ENCODE results near the gene SKIC8. TPM values are rescaled to one million over a fixed set of nuclear protein-coding genes. Genes with fewer than 3 reads are reported as not detected.
A peak's percentile ranks its signal among the peaks of the same experiment; 100 is the strongest.

The SKIC8 gene
- total and polyA plus RNA-seq, 2 of the 13 experiments (the other 11 are each of a cell fraction or from before 2014, with no cell fraction given) = 69.5 to 70.6 TPM

DNA sequence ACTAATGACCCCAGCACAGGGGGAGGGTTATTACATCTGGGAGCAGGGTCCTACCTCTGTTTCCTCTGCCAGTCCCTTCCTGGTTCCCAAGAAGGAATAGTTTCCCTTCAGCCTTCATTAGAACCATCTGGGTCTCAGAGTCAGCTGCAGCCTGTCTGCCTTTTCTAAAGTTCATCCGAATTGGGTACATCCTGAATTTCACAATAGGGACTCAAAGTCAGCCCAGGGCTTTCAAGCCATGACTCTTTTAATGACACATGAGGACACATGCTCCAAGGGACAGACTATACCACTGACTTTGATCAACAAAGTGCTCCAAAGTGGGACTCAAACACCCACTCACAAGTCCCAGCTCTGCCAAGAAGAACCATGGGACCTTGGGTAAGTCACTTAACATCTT is 28.1 kb upstream of the SKIC8 start:
- H4K20me1 ChIP-seq (ENCODE audit: insufficient read depth, low read length) = no peaks in the 10 kb centered on the region
- no TSS peak for BruUV-seq (replicated peaks)
- no peak overlapping the region for H3K4me2 ChIP-seq (ENCODE audit: low read depth, low read length)
- ATAC-seq (no peak), DNase-seq (ENCODE audit: low spot score) (no peak), FAIRE-seq (no peak)
- no peaks in the 10 kb centered on the region for H3K9me3 ChIP-seq (ENCODE audit: low read length)
- no peaks in the 10 kb centered on the region for H3K36me3 ChIP-seq (replicated peaks in 1 of 2; ENCODE audit: control insufficient read depth in 1 of 2, insufficient read depth in 2 of 2, low read length in 2 of 2)
- H3K4me1 ChIP-seq (ENCODE audit: insufficient read depth, low read length) = no peaks in the 10 kb centered on the region
- WGBS (ENCODE audit: low lambda C conversion rate) = 0% methylated on average over 1 of the region's 1 CpG
- ChIA-PET CTCF (ENCODE audit: low intra/inter-chr PET ratio, low total read pairs) (no interaction called here), POLR2A (no interaction called here)
- no peaks in the 10 kb centered on the region for H3K79me2 ChIP-seq (ENCODE audit: insufficient read depth, low read length)
- no peak overlapping the region for H3K9ac ChIP-seq (ENCODE audit: insufficient read depth, low read depth, low read length)
- H3K27ac ChIP-seq (ENCODE audit: extremely low read length, insufficient read depth, low read length) = no peak overlapping the region
- H3K27me3 ChIP-seq (ENCODE audit: control insufficient read depth in 1 of 2, insufficient read depth in 2 of 2, low read length in 2 of 2) = peaks cover 2 to 9% of the 10 kb centered on the region in 2 experiments; a peak in 2 of 5 replicates
- in situ Hi-C loops (cut with HindIII; ENCODE audit: extremely low pct_ligation_motif_present, low pct_unique_long_range_greater_than_20kb) (no loop called here), intact Hi-C loops (cut with micrococcal nuclease; ENCODE audit: unreplicated experiment) (no loop called here)
- TF ChIP-seq ZBTB3 (CRISPR knock-in tag; IDR thresholded peaks at IDR 0.05; ENCODE audit: borderline replicate concordance, low read depth) = no peak
- 0 out of 2 replicates have a peak, but pooled peaks have one; percentile 27 for TF ChIP-seq CEBPB (IDR thresholded peaks at IDR 0.05; ENCODE audit: borderline replicate concordance, low read depth, low read length)
- H3K4me3 ChIP-seq (replicated peaks in 1 of 3; ENCODE audit: insufficient read depth in 1 of 3, low read depth in 2 of 3, low read length in 3 of 3) = no peak overlapping the region
- H2AFZ ChIP-seq (ENCODE audit: low read length) = no peak overlapping the region

- POLR2A ChIA-PET = no interaction called here
- H4K20me1 ChIP-seq (ENCODE audit: insufficient read depth, low read length) = no peaks in the 10 kb centered on the region
- H3K9ac ChIP-seq (ENCODE audit: insufficient read depth, low read depth, low read length) = no peak overlapping the region
- DNase-seq (ENCODE audit: low spot score) = no peak
- intact Hi-C loops (cut with micrococcal nuclease; ENCODE audit: unreplicated experiment) = no loop called here
- H3K79me2 ChIP-seq (ENCODE audit: insufficient read depth, low read length) = no peaks in the 10 kb centered on the region
- H3K27ac ChIP-seq (ENCODE audit: extremely low read length, insufficient read depth, low read length) = no peak overlapping the region
- CTCF ChIA-PET (ENCODE audit: low intra/inter-chr PET ratio, low total read pairs) = no interaction called here
- no peaks in the 10 kb centered on the region for H3K9me3 ChIP-seq (ENCODE audit: low read length)
- WGBS (ENCODE audit: low lambda C conversion rate) = 26% methylated on average over 4 of the region's 7 CpGs
- no peak overlapping the region for H3K4me2 ChIP-seq (ENCODE audit: low read depth, low read length)
- BruUV-seq (replicated peaks) = no TSS peak
- 0 out of 2 replicates have a peak, but pooled peaks cover 6% of the 10 kb centered on the region for H3K4me1 ChIP-seq (ENCODE audit: insufficient read depth, low read length)
- H3K36me3 ChIP-seq (replicated peaks in 1 of 2; ENCODE audit: control insufficient read depth in 1 of 2, insufficient read depth in 2 of 2, low read length in 2 of 2) = no peaks in the 10 kb centered on the region
- no peak for ATAC-seq
- in situ Hi-C loops (cut with HindIII; ENCODE audit: extremely low pct_ligation_motif_present, low pct_unique_long_range_greater_than_20kb) = no loop called here
- TF ChIP-seq MIER3 (CRISPR knock-in tag; IDR thresholded peaks at IDR 0.05; ENCODE audit: borderline replicate concordance) (no peak), STAG1 (CRISPR knock-in tag; IDR thresholded peaks at IDR 0.05) (peak; percentile 29)
- TF ChIP-seq, protein P1, sequence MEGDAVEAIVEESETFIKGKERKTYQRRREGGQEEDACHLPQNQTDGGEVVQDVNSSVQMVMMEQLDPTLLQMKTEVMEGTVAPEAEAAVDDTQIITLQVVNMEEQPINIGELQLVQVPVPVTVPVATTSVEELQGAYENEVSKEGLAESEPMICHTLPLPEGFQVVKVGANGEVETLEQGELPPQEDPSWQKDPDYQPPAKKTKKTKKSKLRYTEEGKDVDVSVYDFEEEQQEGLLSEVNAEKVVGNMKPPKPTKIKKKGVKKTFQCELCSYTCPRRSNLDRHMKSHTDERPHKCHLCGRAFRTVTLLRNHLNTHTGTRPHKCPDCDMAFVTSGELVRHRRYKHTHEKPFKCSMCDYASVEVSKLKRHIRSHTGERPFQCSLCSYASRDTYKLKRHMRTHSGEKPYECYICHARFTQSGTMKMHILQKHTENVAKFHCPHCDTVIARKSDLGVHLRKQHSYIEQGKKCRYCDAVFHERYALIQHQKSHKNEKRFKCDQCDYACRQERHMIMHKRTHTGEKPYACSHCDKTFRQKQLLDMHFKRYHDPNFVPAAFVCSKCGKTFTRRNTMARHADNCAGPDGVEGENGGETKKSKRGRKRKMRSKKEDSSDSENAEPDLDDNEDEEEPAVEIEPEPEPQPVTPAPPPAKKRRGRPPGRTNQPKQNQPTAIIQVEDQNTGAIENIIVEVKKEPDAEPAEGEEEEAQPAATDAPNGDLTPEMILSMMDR (CRISPR knock-in tag; IDR thresholded peaks at IDR 0.05) = peak; percentile 24; the same call in 1 of the 2 replicates
- no peak overlapping the region for H3K4me3 ChIP-seq (replicated peaks in 1 of 3; ENCODE audit: insufficient read depth in 1 of 3, low read depth in 2 of 3, low read length in 3 of 3)
- H2AFZ ChIP-seq (ENCODE audit: low read length) = no peak overlapping the region
- H3K27me3 ChIP-seq (ENCODE audit: control insufficient read depth in 1 of 2, insufficient read depth in 2 of 2, low read length in 2 of 2) = peaks cover 2 to 16% of the 10 kb centered on the region in 2 experiments; a peak in 2 of 5 replicates
- FAIRE-seq = no peak
Observed at GRCh38 chr15:78325092-78325843, 25.9 kb upstream of the SKIC8 start.
